OCI-LY3 (cell line): ENCODE results near the gene STK35.

Experiments
- CTCF ChIP-seq: fragments of 200-600, 300-600 bp; sonication (generic); IDR thresholded peaks from 2 replicates; pipeline ENCODE4 v1.5.1; 2014; ENCODE audit warnings: antibody characterized with exemption, low read length, low read depth
- EZH2phosphoT487 ChIP-seq: fragments of 200-600 bp; shearing (Covaris generic); IDR thresholded peaks from 2 replicates; pipeline ENCODE4 v1.6.1; 2018; ENCODE audit warnings: antibody characterized with exemption, mixed run types, low read depth

- no peak for TF ChIP-seq CTCF
- TF ChIP-seq EZH2phosphoT487 = no peak
Measured at GRCh38 chr20:2052741-2053140, 48.9 kb upstream of the STK35 start.
